GM23338 (cell line): ENCODE measurements around the gene TFB2M. TPM values are rescaled to one million over a fixed set of nuclear protein-coding genes. Genes with fewer than 3 reads are reported as not detected.
A peak's percentile ranks its signal among the peaks of the same experiment; 100 is the strongest.

Source experiments
- ATAC-seq: fragments of 200-7000 bp; cut with Tn5 transposase; 3 replicates; pipeline ENCODE4 v1.9.1; 2020
- DNase-seq: peaks from one replicate; pipeline ENCODE4 v3.0.0-alpha.2; 2015; ENCODE audit warnings: low spot score
- H2AFZ ChIP-seq: fragments of 200-600 bp; sonication (generic); 2 replicates; pipeline ENCODE4 v1.8.0; 2016; ENCODE audit warnings: antibody characterized with exemption, mild to moderate bottlenecking, moderate library complexity
- H3F3A ChIP-seq: fragments of 200-600 bp; sonication (generic); replicated peaks from 2 replicates; pipeline ENCODE4 v1.8.0; 2017; ENCODE audit warnings: antibody characterized with exemption, mixed run types, low read depth
- H3K27ac ChIP-seq: fragments of 200-600 bp; sonication (generic); 2 replicates; pipeline ENCODE4 v1.6.1; 2016; ENCODE audit warnings: low read depth
- H3K27me3 ChIP-seq: fragments of 200-600 bp; sonication (generic); 2 replicates; pipeline ENCODE4 v1.8.0; 2016; ENCODE audit warnings: mild to moderate bottlenecking, mixed run types, moderate library complexity; ENCODE audit not compliant: insufficient read depth
- H3K36me3 ChIP-seq: fragments of 200-600 bp; sonication (generic); 2 replicates; pipeline ENCODE4 v1.8.0; 2016; ENCODE audit warnings: mild to moderate bottlenecking; ENCODE audit not compliant: insufficient read depth
- H3K4me1 ChIP-seq: fragments of 200-600 bp; sonication (generic); 2 replicates; pipeline ENCODE4 v1.8.0; 2016; ENCODE audit warnings: mild to moderate bottlenecking, moderate library complexity; ENCODE audit not compliant: insufficient read depth
- H3K4me2 ChIP-seq: fragments of 200-600 bp; sonication (generic); 2 replicates; pipeline ENCODE4 v1.7.1; 2017; ENCODE audit warnings: mixed run types
- H3K4me3 ChIP-seq: fragments of 200-600 bp; sonication (generic); 2 replicates; pipeline ENCODE4 v1.6.1; 2016; ENCODE audit warnings: mixed run types
- H3K79me2 ChIP-seq: fragments of 200-600 bp; sonication (generic); replicated peaks from 2 replicates; pipeline ENCODE4 v1.8.0; 2017; ENCODE audit warnings: mild to moderate bottlenecking; ENCODE audit not compliant: insufficient read depth
- H3K9me2 ChIP-seq: fragments of 200-600 bp; sonication (generic); 2 replicates; pipeline ENCODE4 v1.8.0; 2017; ENCODE audit not compliant: insufficient read depth
- H4K20me1 ChIP-seq: fragments of 200-600 bp; sonication (generic); replicated peaks from 2 replicates; pipeline ENCODE4 v1.8.0; 2017; ENCODE audit warnings: mild to moderate bottlenecking; ENCODE audit not compliant: insufficient read depth
- H3K27ac Mint-ChIP-seq: 2 replicates; pipeline ENCODE4 v1.8.0; 2020; ENCODE audit warnings: inconsistent platforms, mild to moderate bottlenecking, moderate library complexity, mixed read lengths
- H3K27me3 Mint-ChIP-seq: 3 replicates; pipeline ENCODE4 v1.8.0; 2022; ENCODE audit warnings: low read depth, mild to moderate bottlenecking, moderate library complexity, mixed read lengths, inconsistent platforms; ENCODE audit not compliant: insufficient read depth, poor library complexity
- H3K36me3 Mint-ChIP-seq: 3 replicates; pipeline ENCODE4 v1.8.0; 2021; ENCODE audit warnings: low read depth, mild to moderate bottlenecking, inconsistent platforms, moderate library complexity, mixed read lengths
- H3K4me1 Mint-ChIP-seq: 3 replicates; pipeline ENCODE4 v1.8.0; 2020; ENCODE audit warnings: mild to moderate bottlenecking, inconsistent platforms, mixed read lengths
- H3K4me3 Mint-ChIP-seq: 3 replicates; pipeline ENCODE4 v1.8.0; 2021; ENCODE audit warnings: moderate library complexity, mild to moderate bottlenecking, inconsistent platforms, mixed read lengths
- H3K9me3 Mint-ChIP-seq: 3 replicates; pipeline ENCODE4 v1.8.0; 2020; ENCODE audit warnings: moderate library complexity, mild to moderate bottlenecking, inconsistent platforms, mixed read lengths
- ETS1 ChIP-seq: IDR thresholded peaks from 2 replicates; pipeline ENCODE4 v1.6.1; 2016; ENCODE audit warnings: antibody characterized with exemption
- EZH2 ChIP-seq: fragments of 200-600 bp; sonication (generic); IDR thresholded peaks from one replicate; pipeline ENCODE4 v1.8.0; 2017; ENCODE audit warnings: antibody characterized with exemption, mild to moderate bottlenecking, low read depth; ENCODE audit not compliant: unreplicated experiment
- EZH2phosphoT487 ChIP-seq: fragments of 200-600 bp; sonication (generic); IDR thresholded peaks from one replicate; pipeline ENCODE4 v1.8.1; 2018; ENCODE audit warnings: antibody characterized with exemption; ENCODE audit not compliant: unreplicated experiment
- JUNB ChIP-seq: IDR thresholded peaks from one replicate; pipeline ENCODE4 v1.6.1; 2016; ENCODE audit warnings: antibody characterized with exemption; ENCODE audit not compliant: unreplicated experiment
- NANOG ChIP-seq: IDR thresholded peaks from 2 replicates; pipeline ENCODE4 v1.6.1; 2016; ENCODE audit warnings: antibody characterized with exemption, borderline replicate concordance
- POLR2AphosphoS5 ChIP-seq: IDR thresholded peaks from 2 replicates; pipeline ENCODE4 v1.6.1; 2016; ENCODE audit warnings: antibody characterized with exemption, low read depth
- REST ChIP-seq: IDR thresholded peaks from one replicate; pipeline ENCODE4 v1.6.1; 2018; ENCODE audit warnings: antibody characterized with exemption; ENCODE audit not compliant: unreplicated experiment
- STAT1 ChIP-seq: IDR thresholded peaks from one replicate; pipeline ENCODE4 v1.6.1; 2016; ENCODE audit warnings: antibody characterized with exemption; ENCODE audit not compliant: unreplicated experiment
- ZNF114 ChIP-seq: fragments of 250-450 bp; sonication (Bioruptor Pico); IDR thresholded peaks from 2 replicates; pipeline ENCODE4 v1.5.0; 2020; ENCODE audit warnings: mild to moderate bottlenecking, moderate library complexity
- ZNF331 ChIP-seq: fragments of 250-450 bp; sonication (Bioruptor Pico); IDR thresholded peaks from 2 replicates; pipeline ENCODE4 v1.5.0; 2020; ENCODE audit warnings: low read depth, mild to moderate bottlenecking, moderate library complexity
- polyA plus RNA-seq: library from polyadenylated mRNA; unstranded; fragments of >200 nt; fragmentation: Nextera tagmentation; extraction: Ambion mirVana; gene quantifications from 2 replicates; pipeline ENCODE4 v1.2.1, GENCODE V29; 2016
- total RNA-seq: library from RNA; depleted of rRNA; stranded (reverse); fragments of >200 nt; shearing (Covaris generic); gene quantifications from 2 replicates; pipeline ENCODE4 v1.2.3, GENCODE V29; 2014
- TF ChIP-seq, protein P1 (sequence below), 2 experiments: fragments of 200-600 bp in 1 of 2; sonication (generic) in 1 of 2; conservative IDR thresholded peaks; 2 replicates each; pipeline versions ENCODE4 v1.5.1 to v1.6.1; 2016 to 2017; ENCODE audit warnings: antibody characterized with exemption in 2 of 2, low read depth in 2 of 2, mild to moderate bottlenecking in 2 of 2, moderate library complexity in 1 of 2

TFB2M gene
- total and polyA plus RNA-seq, 2 experiments from 2014 or later, result 18.7 to 24.9 TPM

GRCh38 chr1:246608616-246609376 lies 42.7 kb upstream of the TFB2M start (continued):
- TF ChIP-seq REST, result no peak
- no peak for TF ChIP-seq JUNB
- no peak for TF ChIP-seq ETS1
- no peak for TF ChIP-seq ZNF331 (CRISPR knock-in tag)
- no peak for TF ChIP-seq STAT1
- no peak for TF ChIP-seq NANOG
- TF ChIP-seq, protein P1, sequence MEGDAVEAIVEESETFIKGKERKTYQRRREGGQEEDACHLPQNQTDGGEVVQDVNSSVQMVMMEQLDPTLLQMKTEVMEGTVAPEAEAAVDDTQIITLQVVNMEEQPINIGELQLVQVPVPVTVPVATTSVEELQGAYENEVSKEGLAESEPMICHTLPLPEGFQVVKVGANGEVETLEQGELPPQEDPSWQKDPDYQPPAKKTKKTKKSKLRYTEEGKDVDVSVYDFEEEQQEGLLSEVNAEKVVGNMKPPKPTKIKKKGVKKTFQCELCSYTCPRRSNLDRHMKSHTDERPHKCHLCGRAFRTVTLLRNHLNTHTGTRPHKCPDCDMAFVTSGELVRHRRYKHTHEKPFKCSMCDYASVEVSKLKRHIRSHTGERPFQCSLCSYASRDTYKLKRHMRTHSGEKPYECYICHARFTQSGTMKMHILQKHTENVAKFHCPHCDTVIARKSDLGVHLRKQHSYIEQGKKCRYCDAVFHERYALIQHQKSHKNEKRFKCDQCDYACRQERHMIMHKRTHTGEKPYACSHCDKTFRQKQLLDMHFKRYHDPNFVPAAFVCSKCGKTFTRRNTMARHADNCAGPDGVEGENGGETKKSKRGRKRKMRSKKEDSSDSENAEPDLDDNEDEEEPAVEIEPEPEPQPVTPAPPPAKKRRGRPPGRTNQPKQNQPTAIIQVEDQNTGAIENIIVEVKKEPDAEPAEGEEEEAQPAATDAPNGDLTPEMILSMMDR (conservative IDR thresholded peaks at IDR 0.05; ENCODE audit: low read depth in 2 of 2), result no peak; a peak in 1 of 4 replicates
- no peak for TF ChIP-seq EZH2
- no peak for TF ChIP-seq EZH2phosphoT487

DNA sequence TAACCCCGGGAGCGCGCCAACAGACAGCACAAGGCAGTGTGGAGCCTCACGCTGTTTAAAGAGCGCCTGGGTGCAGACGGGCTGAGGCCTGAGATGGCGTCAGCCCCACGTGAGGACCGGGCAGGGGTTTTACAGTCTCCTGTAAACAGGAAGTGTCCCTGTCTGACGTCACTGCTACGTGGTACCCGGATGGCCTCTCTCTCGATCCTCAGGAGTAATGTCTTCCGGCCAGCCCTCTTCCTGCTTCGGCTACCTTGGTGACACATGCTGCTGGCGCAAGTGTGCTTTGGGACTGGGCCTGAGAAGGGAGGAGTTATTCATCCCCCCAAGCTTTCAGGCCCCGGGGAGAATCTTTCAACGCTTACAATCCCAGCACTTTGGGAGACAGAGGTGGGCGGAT lies 41.4 kb upstream of the TFB2M start:
- peak; percentile 7 for DNase-seq
- no peaks in the 10 kb centered on the region for H3F3A ChIP-seq
- no peak for ATAC-seq
- Mint-ChIP-seq H3K9me3 (no peaks in the 10 kb centered on the region), H3K4me1 (peaks cover 24% of the 10 kb centered on the region), H3K36me3 (no peaks in the 10 kb centered on the region), H3K27me3 (peaks cover 8% of the 10 kb centered on the region), H3K4me3 (no peak overlapping the region), H3K27ac (no peak overlapping the region)
- H3K27me3 ChIP-seq, result no peaks in the 10 kb centered on the region
- peaks cover 52% of the 10 kb centered on the region for H3K79me2 ChIP-seq
- H2AFZ ChIP-seq, result no peak overlapping the region
- no peak overlapping the region for H3K27ac ChIP-seq
- no peaks in the 10 kb centered on the region for H3K36me3 ChIP-seq
- H3K9me2 ChIP-seq, result no peaks in the 10 kb centered on the region
- peaks cover 7% of the 10 kb centered on the region; the same call in 1 of the 2 replicates for H3K4me1 ChIP-seq
- no peak overlapping the region for H3K4me2 ChIP-seq
- no peak overlapping the region for H3K4me3 ChIP-seq
- no peaks in the 10 kb centered on the region; the same call in 1 of the 2 replicates for H4K20me1 ChIP-seq
- TF ChIP-seq EZH2phosphoT487 (no peak), ZNF114 (no peak), POLR2AphosphoS5 (no peak), STAT1 (no peak), EZH2 (no peak)
- TF ChIP-seq, protein P1 (conservative IDR thresholded peaks at IDR 0.05; ENCODE audit: low read depth in 2 of 2), result no peak
